Right lobe of liver (tissue), 4 donors: Measurements from ENCODE around the gene ANP32E.

Experiments used
- POLR2A ChIP-seq: fragments of 450-650 bp; IDR thresholded peaks from one replicate; pipeline ENCODE4 v1.6.1; 2017; ENCODE audit warnings: antibody characterized with exemption, mild to moderate bottlenecking
- TF ChIP-seq, protein P1 (sequence below), 4 donors: fragments of 200-600 bp in 3 of 4; fragments of 450-650 bp in 1 of 4; IDR thresholded peaks; one replicate each; pipeline versions ENCODE4 v1.5.1 to v1.8.0; 2016 to 2022; ENCODE audit warnings: antibody characterized with exemption in 4 of 4, mild to moderate bottlenecking in 2 of 4
- donor health status: DM: no; HTN: no; CAD: no.
- donor health status: DM: no; HTN: no; CAD: no.
- donor health status: DM: no; HTN: yes; CAD: no.

DNA sequence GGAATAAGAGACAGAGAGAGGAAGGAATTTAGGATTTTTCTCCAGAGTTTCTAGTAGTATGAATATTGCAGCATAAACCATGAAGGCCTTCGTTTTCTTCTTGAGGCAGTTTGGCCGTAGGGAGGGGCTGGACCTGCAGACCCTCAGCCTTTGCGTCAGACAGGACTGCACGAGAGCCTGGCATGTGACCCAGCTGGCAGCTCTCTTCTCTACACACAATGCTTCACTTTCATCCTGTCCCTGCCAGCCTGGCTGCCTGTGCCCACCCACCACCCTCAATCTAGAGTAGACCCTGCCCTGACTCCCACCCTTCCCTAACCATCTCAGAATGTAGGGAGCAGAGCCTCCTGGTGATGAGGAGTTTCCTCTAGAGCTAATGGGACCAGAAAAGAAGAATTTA lies 23.3 kb upstream of the ANP32E start:
- TF ChIP-seq, protein P1, sequence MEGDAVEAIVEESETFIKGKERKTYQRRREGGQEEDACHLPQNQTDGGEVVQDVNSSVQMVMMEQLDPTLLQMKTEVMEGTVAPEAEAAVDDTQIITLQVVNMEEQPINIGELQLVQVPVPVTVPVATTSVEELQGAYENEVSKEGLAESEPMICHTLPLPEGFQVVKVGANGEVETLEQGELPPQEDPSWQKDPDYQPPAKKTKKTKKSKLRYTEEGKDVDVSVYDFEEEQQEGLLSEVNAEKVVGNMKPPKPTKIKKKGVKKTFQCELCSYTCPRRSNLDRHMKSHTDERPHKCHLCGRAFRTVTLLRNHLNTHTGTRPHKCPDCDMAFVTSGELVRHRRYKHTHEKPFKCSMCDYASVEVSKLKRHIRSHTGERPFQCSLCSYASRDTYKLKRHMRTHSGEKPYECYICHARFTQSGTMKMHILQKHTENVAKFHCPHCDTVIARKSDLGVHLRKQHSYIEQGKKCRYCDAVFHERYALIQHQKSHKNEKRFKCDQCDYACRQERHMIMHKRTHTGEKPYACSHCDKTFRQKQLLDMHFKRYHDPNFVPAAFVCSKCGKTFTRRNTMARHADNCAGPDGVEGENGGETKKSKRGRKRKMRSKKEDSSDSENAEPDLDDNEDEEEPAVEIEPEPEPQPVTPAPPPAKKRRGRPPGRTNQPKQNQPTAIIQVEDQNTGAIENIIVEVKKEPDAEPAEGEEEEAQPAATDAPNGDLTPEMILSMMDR (IDR thresholded peaks at IDR 0.05) = no peak
- TF ChIP-seq POLR2A = no peak
